ENCODE data around the gene LIF.
A peak's percentile ranks its signal among the peaks of the same experiment; 100 is the strongest.

Gene LIF

GRCh38 chr22:30262917-30263741, 16.6 kb upstream of the LIF start:
- DNase-seq, result peak; percentile 22

- no peak for DNase-seq
Measured at GRCh38 chr22:30262112-30262511, 15.6 kb upstream of the LIF start.

DNA sequence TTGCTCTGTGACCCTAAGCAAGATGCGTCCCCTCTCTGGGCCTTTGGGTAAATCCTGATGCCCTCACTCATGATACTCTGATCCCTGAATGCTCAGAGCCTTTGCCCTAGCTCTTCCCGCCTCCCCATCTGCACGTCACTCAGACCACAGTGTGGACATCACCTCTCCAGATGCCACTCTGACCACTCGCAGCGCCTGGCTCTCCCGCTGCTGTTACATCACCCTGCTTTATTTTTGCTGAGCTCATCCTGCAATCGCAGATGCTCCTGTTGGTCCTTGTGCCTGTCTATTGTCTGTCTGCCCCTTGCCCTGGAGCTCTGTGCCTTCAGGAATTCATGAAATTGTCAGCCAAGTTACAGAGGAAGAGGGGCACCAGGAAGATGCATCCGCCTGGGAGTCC, 14.6 kb upstream of the LIF start:
- no peak for DNase-seq

GRCh38 chr22:30260682-30261081, 14.1 kb upstream of the LIF start:
- no peak for DNase-seq

GRCh38 chr22:30260276-30260675, 13.7 kb upstream of the LIF start:
- DNase-seq, result no peak

- no peak for DNase-seq
Measured at GRCh38 chr22:30254314-30254713, 7.8 kb upstream of the LIF start.

DNA sequence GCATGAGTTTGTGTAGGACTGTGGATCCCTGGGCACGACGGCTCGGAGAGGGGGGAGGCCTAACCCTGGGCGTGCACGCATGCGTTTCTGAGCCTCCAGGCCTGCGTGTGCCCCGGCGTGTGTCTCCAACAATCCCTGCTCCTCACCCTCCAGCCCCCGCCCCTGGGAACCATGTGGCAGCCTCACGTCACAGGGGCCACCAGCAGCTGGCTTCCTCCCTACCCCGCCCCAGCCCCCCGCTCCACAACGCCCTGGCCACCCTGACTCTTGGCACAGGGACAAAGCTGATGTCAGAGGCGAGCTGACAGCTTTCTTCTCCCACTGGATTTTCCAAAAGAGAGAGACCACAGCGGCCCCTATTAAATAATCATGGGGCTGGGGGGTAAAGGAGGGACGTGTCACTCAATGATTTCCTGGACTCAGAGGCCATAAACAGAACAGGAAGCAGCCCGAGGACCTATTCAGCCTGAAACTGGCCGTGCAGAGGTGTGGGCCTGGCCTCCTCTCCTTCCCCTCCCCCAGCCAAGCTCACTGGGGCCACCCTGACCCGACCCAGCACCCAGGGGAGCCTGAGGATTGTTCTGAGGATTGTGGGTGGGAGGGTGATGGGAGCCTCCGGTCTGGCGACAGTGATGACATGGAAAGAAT, 6.8 kb upstream of the LIF start:
- DNase-seq, result no peak

DNA sequence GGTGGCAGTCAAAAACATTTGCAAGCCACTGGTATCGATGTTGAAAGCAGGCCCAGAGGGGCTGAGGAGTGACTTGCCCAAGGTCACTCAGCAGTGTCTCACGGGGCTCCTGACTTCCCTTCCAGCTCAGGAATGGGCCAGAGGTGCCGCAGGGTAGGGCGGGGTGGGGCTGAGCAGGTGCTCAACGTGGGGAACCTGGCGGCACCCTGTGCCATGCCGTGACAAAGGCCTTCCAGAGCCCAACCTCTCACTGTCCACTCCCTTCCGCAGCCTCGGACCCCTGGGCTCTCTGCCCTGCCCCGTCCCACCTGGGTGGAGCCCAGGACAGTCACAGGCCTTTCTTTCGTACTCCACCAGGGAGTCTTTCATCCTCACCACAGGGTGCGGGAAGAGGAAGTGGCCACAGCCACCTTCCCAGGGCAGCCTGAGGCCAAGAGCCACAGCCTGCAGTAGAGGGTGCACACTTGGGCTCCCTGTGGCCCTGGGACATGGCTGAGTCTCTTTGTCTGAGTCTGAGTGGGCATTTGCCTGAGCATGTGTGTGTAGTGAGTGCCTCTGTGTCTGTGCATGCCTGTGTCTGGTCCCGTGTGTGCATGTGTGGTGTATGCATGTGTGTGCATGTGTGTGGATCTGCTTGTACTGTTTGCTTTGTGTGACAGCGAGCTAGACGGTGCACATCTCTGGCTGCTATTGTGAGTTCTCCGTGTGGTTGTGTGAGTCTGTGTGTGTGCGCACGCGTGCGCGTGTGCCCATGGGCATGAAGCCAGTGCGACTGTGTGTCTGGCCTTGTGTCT, 6.0 kb upstream of the LIF start:
- no peak for DNase-seq

DNA sequence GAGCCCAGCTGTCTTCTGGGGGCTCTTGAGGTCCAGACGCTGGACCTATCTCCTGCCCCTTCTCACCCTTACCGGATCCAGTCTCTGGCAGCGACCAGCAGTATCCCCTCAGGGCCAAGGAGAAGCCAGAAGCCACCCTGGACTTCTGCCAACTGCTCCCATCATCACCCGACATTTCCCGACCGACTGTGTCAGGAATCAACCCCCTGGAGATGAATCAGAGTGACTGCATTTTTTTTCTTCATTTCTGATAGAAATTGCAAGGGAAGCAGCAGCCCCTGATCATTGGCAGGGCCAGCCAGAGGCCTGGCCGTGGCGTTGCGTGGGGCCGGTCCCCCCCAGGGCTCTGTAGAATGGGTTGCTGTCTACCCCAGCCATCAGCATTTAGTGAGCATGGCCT, 5.2 kb upstream of the LIF start:
- DNase-seq, result no peak

- no peak for DNase-seq
Measured at GRCh38 chr22:30250661-30251267, 4.2 kb upstream of the LIF start.

- no peak for DNase-seq
Measured at GRCh38 chr22:30250039-30250565, 3.5 kb upstream of the LIF start.

- DNase-seq, result no peak
Measured at GRCh38 chr22:30249049-30250038, 2.8 kb upstream of the LIF start.

DNA sequence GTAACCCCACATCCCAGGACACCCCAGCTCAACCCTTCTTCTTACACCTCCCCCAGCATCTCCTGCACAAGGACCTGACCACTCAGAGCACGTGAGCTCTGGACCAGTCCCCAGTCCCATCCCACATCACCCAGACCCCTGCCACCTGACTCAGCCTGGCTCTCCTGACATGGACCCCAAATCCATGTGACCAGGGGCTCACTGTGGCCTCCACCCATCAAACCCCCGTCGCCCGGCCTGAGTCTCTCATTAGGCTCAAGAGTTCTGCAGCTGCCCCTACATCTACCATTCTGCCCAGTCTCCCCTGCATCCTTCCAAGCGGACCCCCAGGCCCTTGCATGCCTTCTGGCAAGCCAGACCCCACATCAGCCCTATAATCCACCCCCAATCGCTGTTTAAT, 1.9 kb upstream of the LIF start:
- no peak for DNase-seq

- DNase-seq, result no peak
Measured at GRCh38 chr22:30247974-30248373, 1.4 kb upstream of the LIF start.

GRCh38 chr22:30247561-30247960, 1.0 kb upstream of the LIF start:
- no peak for DNase-seq

DNA sequence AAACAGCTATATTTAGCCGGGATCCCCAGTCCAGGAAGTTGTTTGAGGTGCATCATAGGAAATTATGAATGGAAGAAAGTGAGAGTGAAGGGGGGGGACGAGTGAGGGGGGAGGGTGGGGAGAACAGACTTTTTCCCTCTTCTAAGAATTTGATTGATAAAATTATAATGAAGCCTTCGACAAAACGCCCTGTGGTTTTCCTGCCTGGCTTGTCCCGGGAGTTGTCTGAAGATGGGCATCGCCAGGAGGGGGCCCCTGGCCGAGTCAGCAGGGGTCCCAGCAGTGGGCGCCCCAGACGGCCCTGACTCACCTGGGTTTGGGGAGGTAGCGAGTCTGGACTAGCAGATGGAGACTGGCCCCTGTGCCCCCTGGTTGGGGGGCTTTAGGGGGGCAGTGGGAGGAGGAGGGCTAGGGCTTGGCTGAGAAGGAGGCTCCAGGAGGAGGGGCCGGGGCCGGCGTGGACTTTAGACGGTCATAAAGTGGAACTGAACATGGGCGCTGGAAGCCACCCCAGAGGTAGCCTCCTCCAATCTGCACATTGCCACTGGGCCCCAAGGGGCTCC, 336 bp upstream of the LIF start:
- DNase-seq, result no peak

GRCh38 chr22:30245181-30245984, 1.2 kb downstream of the LIF start:
- no peak for DNase-seq

DNA sequence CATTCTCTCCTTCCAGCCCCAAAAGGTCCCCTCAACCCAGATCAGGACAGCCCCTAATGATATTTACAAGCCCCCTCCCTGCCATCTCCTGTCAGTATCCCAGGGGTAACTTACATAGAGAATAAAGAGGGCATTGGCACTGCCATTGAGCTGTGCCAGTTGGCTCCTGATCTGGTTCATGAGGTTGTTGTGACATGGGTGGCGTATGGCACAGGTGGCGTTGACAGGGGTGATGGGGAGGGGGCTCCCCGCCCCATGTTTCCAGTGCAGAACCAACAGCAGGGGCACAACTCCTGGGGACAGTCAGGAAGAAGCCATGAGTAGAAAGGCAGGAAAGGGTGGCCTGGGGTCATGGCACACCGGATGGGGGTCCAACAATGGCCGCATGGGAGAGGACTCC, 1.9 kb downstream of the LIF start:
- DNase-seq, result no peak

GRCh38 chr22:30244066-30244465, 2.5 kb downstream of the LIF start:
- DNase-seq, result no peak

DNA sequence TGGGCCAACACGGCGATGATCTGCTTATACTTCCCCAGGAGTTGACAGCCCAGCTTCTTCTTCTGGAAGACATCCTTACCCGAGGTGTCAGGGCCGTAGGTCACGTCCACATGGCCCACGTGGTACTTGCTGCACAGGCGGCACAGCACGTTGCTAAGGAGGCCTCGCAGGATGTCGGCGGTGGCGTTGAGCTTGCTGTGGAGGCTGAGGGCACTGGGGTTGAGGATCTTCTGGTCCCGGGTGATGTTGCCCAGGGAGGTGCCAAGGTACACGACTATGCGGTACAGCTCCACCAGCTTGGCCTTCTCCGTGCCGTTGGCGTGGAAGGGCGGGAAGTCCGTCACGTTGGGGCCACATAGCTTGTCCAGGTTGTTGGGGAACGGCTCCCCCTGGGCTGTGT, 2.9 kb downstream of the LIF start:
- no peak for DNase-seq

Measured in DMS79 treated with DMSO at 0.1 percent for 48 hours (cell line).